OCI-LY7 (cell line): Measurements from ENCODE around the gene DGAT2.

Source experiments
- EZH2phosphoT487 ChIP-seq: fragments of 200-600 bp; sonication (generic); IDR thresholded peaks from 2 replicates; pipeline ENCODE4 v1.6.1; 2018; ENCODE audit warnings: low read depth, borderline replicate concordance, mild to moderate bottlenecking, mixed run types, antibody characterized with exemption, low read length, moderate library complexity, mixed read lengths
- TF ChIP-seq, protein P1 (sequence below): fragments of 200-600 bp; sonication (generic); conservative IDR thresholded peaks from 2 replicates; pipeline ENCODE4 v1.5.1; 2014; ENCODE audit warnings: mild to moderate bottlenecking, antibody characterized with exemption, low read length, moderate library complexity, mixed read lengths

GRCh38 chr11:75720639-75721038 lies 47.9 kb upstream of the DGAT2 start:
- TF ChIP-seq, protein P1, sequence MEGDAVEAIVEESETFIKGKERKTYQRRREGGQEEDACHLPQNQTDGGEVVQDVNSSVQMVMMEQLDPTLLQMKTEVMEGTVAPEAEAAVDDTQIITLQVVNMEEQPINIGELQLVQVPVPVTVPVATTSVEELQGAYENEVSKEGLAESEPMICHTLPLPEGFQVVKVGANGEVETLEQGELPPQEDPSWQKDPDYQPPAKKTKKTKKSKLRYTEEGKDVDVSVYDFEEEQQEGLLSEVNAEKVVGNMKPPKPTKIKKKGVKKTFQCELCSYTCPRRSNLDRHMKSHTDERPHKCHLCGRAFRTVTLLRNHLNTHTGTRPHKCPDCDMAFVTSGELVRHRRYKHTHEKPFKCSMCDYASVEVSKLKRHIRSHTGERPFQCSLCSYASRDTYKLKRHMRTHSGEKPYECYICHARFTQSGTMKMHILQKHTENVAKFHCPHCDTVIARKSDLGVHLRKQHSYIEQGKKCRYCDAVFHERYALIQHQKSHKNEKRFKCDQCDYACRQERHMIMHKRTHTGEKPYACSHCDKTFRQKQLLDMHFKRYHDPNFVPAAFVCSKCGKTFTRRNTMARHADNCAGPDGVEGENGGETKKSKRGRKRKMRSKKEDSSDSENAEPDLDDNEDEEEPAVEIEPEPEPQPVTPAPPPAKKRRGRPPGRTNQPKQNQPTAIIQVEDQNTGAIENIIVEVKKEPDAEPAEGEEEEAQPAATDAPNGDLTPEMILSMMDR = no peak
- no peak for TF ChIP-seq EZH2phosphoT487
